ENCODE measurements around the gene PUS7L. TPM values are rescaled to one million over a fixed set of nuclear protein-coding genes. Genes with fewer than 3 reads are reported as not detected.

The PUS7L gene
- total and polyA plus RNA-seq, 2 experiments from 2014 or later = 36.0 to 66.1 TPM

- no peaks in the 10 kb centered on the region for H3K27me3 Mint-ChIP-seq (ENCODE audit: insufficient read depth, low read depth, poor library complexity)
- Histone ChIP-seq H3K4me3 (no peak overlapping the region), H3K36me3 (ENCODE audit: insufficient read depth) (no peaks in the 10 kb centered on the region), H4K20me1 (replicated peaks; ENCODE audit: insufficient read depth) (no peaks in the 10 kb centered on the region; the same call in 1 of the 2 replicates), H3K4me2 (no peak overlapping the region), H3K79me2 (replicated peaks; ENCODE audit: insufficient read depth) (no peaks in the 10 kb centered on the region), H2AFZ (no peak overlapping the region), H3K9me2 (ENCODE audit: insufficient read depth) (no peaks in the 10 kb centered on the region), H3F3A (replicated peaks; ENCODE audit: low read depth) (no peaks in the 10 kb centered on the region), H3K27me3 (ENCODE audit: insufficient read depth) (no peaks in the 10 kb centered on the region), H3K27ac (ENCODE audit: low read depth) (no peak overlapping the region), H3K4me1 (ENCODE audit: insufficient read depth) (no peaks in the 10 kb centered on the region)
- H3K9me3 Mint-ChIP-seq = no peaks in the 10 kb centered on the region
- H3K27ac Mint-ChIP-seq = no peak overlapping the region
- no peak for TF ChIP-seq ZNF114 (CRISPR knock-in tag; IDR thresholded peaks at IDR 0.05)
- TF ChIP-seq JUNB (IDR thresholded peaks at IDR 0.05; ENCODE audit: unreplicated experiment) = no peak
- no peak for TF ChIP-seq EZH2 (IDR thresholded peaks at IDR 0.05; ENCODE audit: low read depth, unreplicated experiment)
- no peak for TF ChIP-seq EZH2phosphoT487 (IDR thresholded peaks at IDR 0.05; ENCODE audit: unreplicated experiment)
- TF ChIP-seq CREB1 (CRISPR knock-in tag; IDR thresholded peaks at IDR 0.05; ENCODE audit: low read depth) = no peak
- no peak for TF ChIP-seq NANOG (IDR thresholded peaks at IDR 0.05; ENCODE audit: borderline replicate concordance)
- TF ChIP-seq POLR2AphosphoS5 (IDR thresholded peaks at IDR 0.05; ENCODE audit: low read depth) = no peak
- TF ChIP-seq ETS1 (IDR thresholded peaks at IDR 0.05) = no peak
- TF ChIP-seq ZNF462 (CRISPR knock-in tag; IDR thresholded peaks at IDR 0.05) = no peak
- TF ChIP-seq REST (IDR thresholded peaks at IDR 0.05; ENCODE audit: unreplicated experiment) = no peak
- no peak for TF ChIP-seq ZNF331 (CRISPR knock-in tag; IDR thresholded peaks at IDR 0.05; ENCODE audit: low read depth)
- TF ChIP-seq STAT1 (IDR thresholded peaks at IDR 0.05; ENCODE audit: unreplicated experiment) = no peak
- no peak for TF ChIP-seq CTCF (conservative IDR thresholded peaks at IDR 0.05; ENCODE audit: low read depth in 2 of 2)
- no peaks in the 10 kb centered on the region for H3K36me3 Mint-ChIP-seq (ENCODE audit: low read depth)
- DNase-seq (ENCODE audit: low spot score) = no peak
- H3K4me1 Mint-ChIP-seq = peaks cover 4% of the 10 kb centered on the region; the same call in 2 of the 3 replicates
- ATAC-seq = no peak
- no peak overlapping the region for H3K4me3 Mint-ChIP-seq
These were observed 63.7 kb downstream of the PUS7L start for GRCh38 chr12:43694879-43695278.

All from GM23338 (cell line).